ENCODE results near the gene PCDH15.

Gene PCDH15

GRCh38 chr10:54124209-54124885 is 676.7 kb downstream of the PCDH15 start:
- TF ChIP-seq CTCF (IDR thresholded peaks at IDR 0.05; ENCODE audit: borderline replicate concordance, extremely low read depth, low read length, poor library complexity, severe bottlenecking) (no peak), EZH2 (IDR thresholded peaks at IDR 0.05; ENCODE audit: borderline replicate concordance, low read depth, low read length, severe bottlenecking) (no peak)
- Histone ChIP-seq H3K4me2 (ENCODE audit: insufficient read depth, low read length) (no peak overlapping the region), H3K79me2 (ENCODE audit: insufficient read depth, low read length) (no peaks in the 10 kb centered on the region), H3K27ac (ENCODE audit: low read length) (no peak overlapping the region), H3K4me1 (ENCODE audit: insufficient read depth, low read length) (no peaks in the 10 kb centered on the region), H2AFZ (ENCODE audit: low read depth, low read length) (no peak overlapping the region), H3K27me3 (ENCODE audit: insufficient read depth, low read length, poor library complexity) (no peaks in the 10 kb centered on the region), H3K9ac (ENCODE audit: low read depth, low read length) (no peak overlapping the region), H3K36me3 (ENCODE audit: insufficient read depth, low read length) (no peaks in the 10 kb centered on the region), H3K4me3 (ENCODE audit: low read depth in 1 of 2, low read length in 2 of 2) (no peak overlapping the region), H3K9me3 (ENCODE audit: insufficient read depth, low read length, severe bottlenecking) (peaks cover 3% of the 10 kb centered on the region), H4K20me1 (ENCODE audit: insufficient read depth, low read length) (no peaks in the 10 kb centered on the region)
- DNase-seq (no peak), ATAC-seq (ENCODE audit: insufficient read depth, low read depth) (no peak)

GRCh38 chr10:54120806-54121205 is 680.2 kb downstream of the PCDH15 start:
- no peaks in the 10 kb centered on the region for H3K79me2 ChIP-seq (ENCODE audit: insufficient read depth, low read length)
- no peaks in the 10 kb centered on the region for H3K4me1 ChIP-seq (ENCODE audit: insufficient read depth, low read length)
- H3K9me3 ChIP-seq (ENCODE audit: insufficient read depth, low read length, severe bottlenecking) = peaks cover 6% of the 10 kb centered on the region
- no peaks in the 10 kb centered on the region for H3K36me3 ChIP-seq (ENCODE audit: insufficient read depth, low read length)
- ATAC-seq (ENCODE audit: insufficient read depth, low read depth) (no peak), DNase-seq (no peak)
- no peak overlapping the region for H3K27ac ChIP-seq (ENCODE audit: low read length)
- H4K20me1 ChIP-seq (ENCODE audit: insufficient read depth, low read length) = no peaks in the 10 kb centered on the region
- no peak overlapping the region for H3K4me3 ChIP-seq (ENCODE audit: low read depth in 1 of 2, low read length in 2 of 2)
- H3K27me3 ChIP-seq (ENCODE audit: insufficient read depth, low read length, poor library complexity) = no peaks in the 10 kb centered on the region
- no peak overlapping the region for H3K9ac ChIP-seq (ENCODE audit: low read depth, low read length)
- TF ChIP-seq CTCF (IDR thresholded peaks at IDR 0.05; ENCODE audit: borderline replicate concordance, extremely low read depth, low read length, poor library complexity, severe bottlenecking) (no peak), EZH2 (IDR thresholded peaks at IDR 0.05; ENCODE audit: borderline replicate concordance, low read depth, low read length, severe bottlenecking) (no peak)
- no peak overlapping the region for H3K4me2 ChIP-seq (ENCODE audit: insufficient read depth, low read length)
- H2AFZ ChIP-seq (ENCODE audit: low read depth, low read length) = no peak overlapping the region

GRCh38 chr10:54108961-54109360 is 692.1 kb downstream of the PCDH15 start:
- Histone ChIP-seq H3K27ac (ENCODE audit: low read length) (no peak overlapping the region), H3K4me3 (ENCODE audit: low read depth in 1 of 2, low read length in 2 of 2) (no peak overlapping the region), H3K27me3 (ENCODE audit: insufficient read depth, low read length, poor library complexity) (no peaks in the 10 kb centered on the region), H3K4me2 (ENCODE audit: insufficient read depth, low read length) (no peak overlapping the region), H3K36me3 (ENCODE audit: insufficient read depth, low read length) (no peaks in the 10 kb centered on the region), H2AFZ (ENCODE audit: low read depth, low read length) (no peak overlapping the region), H3K9me3 (ENCODE audit: insufficient read depth, low read length, severe bottlenecking) (peaks cover 2% of the 10 kb centered on the region), H4K20me1 (ENCODE audit: insufficient read depth, low read length) (no peaks in the 10 kb centered on the region), H3K9ac (ENCODE audit: low read depth, low read length) (no peak overlapping the region), H3K79me2 (ENCODE audit: insufficient read depth, low read length) (no peaks in the 10 kb centered on the region), H3K4me1 (ENCODE audit: insufficient read depth, low read length) (no peaks in the 10 kb centered on the region)
- ATAC-seq (ENCODE audit: insufficient read depth, low read depth) (no peak), DNase-seq (no peak)
- no peak for TF ChIP-seq EZH2 (IDR thresholded peaks at IDR 0.05; ENCODE audit: borderline replicate concordance, low read depth, low read length, severe bottlenecking)

- H3K4me1 ChIP-seq (ENCODE audit: insufficient read depth, low read length) = no peaks in the 10 kb centered on the region
- ATAC-seq (ENCODE audit: insufficient read depth, low read depth) (no peak), DNase-seq (no peak)
- H4K20me1 ChIP-seq (ENCODE audit: insufficient read depth, low read length) = no peaks in the 10 kb centered on the region
- H2AFZ ChIP-seq (ENCODE audit: low read depth, low read length) = no peak overlapping the region
- no peaks in the 10 kb centered on the region for H3K9me3 ChIP-seq (ENCODE audit: insufficient read depth, low read length, severe bottlenecking)
- no peaks in the 10 kb centered on the region for H3K27me3 ChIP-seq (ENCODE audit: insufficient read depth, low read length, poor library complexity)
- no peak overlapping the region for H3K9ac ChIP-seq (ENCODE audit: low read depth, low read length)
- no peaks in the 10 kb centered on the region for H3K79me2 ChIP-seq (ENCODE audit: insufficient read depth, low read length)
- H3K36me3 ChIP-seq (ENCODE audit: insufficient read depth, low read length) = no peaks in the 10 kb centered on the region
- H3K27ac ChIP-seq (ENCODE audit: low read length) = no peak overlapping the region
- TF ChIP-seq CTCF (IDR thresholded peaks at IDR 0.05; ENCODE audit: borderline replicate concordance, extremely low read depth, low read length, poor library complexity, severe bottlenecking) (no peak), EZH2 (IDR thresholded peaks at IDR 0.05; ENCODE audit: borderline replicate concordance, low read depth, low read length, severe bottlenecking) (no peak)
- no peak overlapping the region for H3K4me2 ChIP-seq (ENCODE audit: insufficient read depth, low read length)
- no peak overlapping the region for H3K4me3 ChIP-seq (ENCODE audit: low read depth in 1 of 2, low read length in 2 of 2)
These were observed 704.1 kb downstream of the PCDH15 start for GRCh38 chr10:54096892-54097291.

Measured in DND-41 (cell line).